Hepatocyte (in vitro differentiated cells): ENCODE results near the gene PCYT1A. TPM values are rescaled to one million over a fixed set of nuclear protein-coding genes. Genes with fewer than 3 reads are reported as not detected.
"Not testable (repeated sequence)": the region's sequence is repeated elsewhere in the genome, so short reads cannot be mapped to it uniquely, and the experiment has no call there.

ENCODE experiments used
- DNase-seq: peaks from one replicate; pipeline ENCODE4 v3.0.0-alpha.2; 2016; ENCODE audit warnings: low spot score
- H2AFZ ChIP-seq: fragments of 200-600 bp; sonication (generic); 2 replicates; pipeline ENCODE4 v1.6.0; 2016; ENCODE audit warnings: antibody characterized with exemption, mild to moderate bottlenecking
- H3K27ac ChIP-seq: fragments of 200-600 bp; sonication (generic); 2 replicates; pipeline ENCODE4 v1.5.1; 2016; ENCODE audit warnings: mild to moderate bottlenecking
- H3K27me3 ChIP-seq: fragments of 200-600 bp; sonication (generic); 2 replicates; pipeline ENCODE4 v1.6.1; 2016
- H3K36me3 ChIP-seq: fragments of 200-600 bp; sonication (generic); replicated peaks from 2 replicates; pipeline ENCODE4 v1.5.1; 2016; ENCODE audit warnings: low read depth; ENCODE audit not compliant: insufficient read depth
- H3K4me1 ChIP-seq: fragments of 200-600 bp; sonication (generic); 2 replicates; pipeline ENCODE4 v1.5.1; 2016; ENCODE audit warnings: mild to moderate bottlenecking, moderate library complexity; ENCODE audit not compliant: insufficient read depth
- H3K4me2 ChIP-seq: fragments of 200-600 bp; sonication (generic); 2 replicates; pipeline ENCODE4 v1.6.0; 2016
- H3K4me3 ChIP-seq: fragments of 200-600 bp; sonication (generic); 2 replicates; pipeline ENCODE4 v1.5.1; 2016; ENCODE audit warnings: mild to moderate bottlenecking
- H3K79me2 ChIP-seq: fragments of 200-600 bp; sonication (generic); 2 replicates; pipeline ENCODE4 v1.6.0; 2017; ENCODE audit warnings: mild to moderate bottlenecking
- H3K9me2 ChIP-seq: fragments of 200-600 bp; sonication (generic); replicated peaks from 2 replicates; pipeline ENCODE4 v1.6.0; 2017; ENCODE audit warnings: mild to moderate bottlenecking; ENCODE audit not compliant: insufficient read depth
- H3K9me3 ChIP-seq: fragments of 200-600 bp; sonication (generic); 2 replicates; pipeline ENCODE4 v1.5.1; 2016; ENCODE audit warnings: low read depth, mild to moderate bottlenecking
- H4K20me1 ChIP-seq: fragments of 200-600 bp; sonication (generic); 2 replicates; pipeline ENCODE4 v1.6.0; 2016; ENCODE audit warnings: mild to moderate bottlenecking; ENCODE audit not compliant: insufficient read depth, poor library complexity, severe bottlenecking
- CTCF ChIP-seq: fragments of 200-600 bp; sonication (generic); IDR thresholded peaks from 2 replicates; pipeline ENCODE4 v1.5.1; 2016; ENCODE audit warnings: antibody characterized with exemption, mild to moderate bottlenecking; ENCODE audit not compliant: poor library complexity
- EZH2 ChIP-seq: fragments of 200-600 bp; sonication (generic); IDR thresholded peaks from 2 replicates; pipeline ENCODE4 v1.6.1; 2016; ENCODE audit warnings: antibody characterized with exemption, mild to moderate bottlenecking, borderline replicate concordance
- EZH2phosphoT487 ChIP-seq: fragments of 200-600 bp; sonication (generic); IDR thresholded peaks from one replicate; pipeline ENCODE4 v1.6.1; 2018; ENCODE audit warnings: antibody characterized with exemption, mild to moderate bottlenecking, low read depth, moderate library complexity; ENCODE audit not compliant: unreplicated experiment, severe bottlenecking
- WGBS: methylation state at CpG from one replicate; pipeline ENCODE4 v1.1.6; 2016; ENCODE audit warnings: low lambda C conversion rate; ENCODE audit errors: missing lambda C conversion rate; 5-methylcytosine and 5-hydroxymethylcytosine counted together
- polyA plus RNA-seq: library from polyadenylated mRNA; unstranded; fragments of >200 nt; fragmentation: Nextera tagmentation; extraction: Ambion mirVana; gene quantifications from 2 replicates; pipeline ENCODE4 v1.2.1, GENCODE V29; 2016
- total RNA-seq: library from RNA; depleted of rRNA; stranded (reverse); fragments of >200 nt; gene quantifications from 2 replicates; pipeline ENCODE4 v1.2.3, GENCODE V29; 2014

Gene PCYT1A
- total and polyA plus RNA-seq, 2 experiments from 2014 or later: 23.8 to 69.7 TPM

GRCh38 chr3:196210673-196211556 lies 76.6 kb downstream of the PCYT1A start, which contains the start of gene ZDHHC19:
Gene ZDHHC19 (minus strand): TSS chr3:196211400. CDS start chr3:196211315, 85 bp downstream.
- Histone ChIP-seq H2AFZ (no peak within 1 kb of the TSS), H4K20me1 (no peaks in the 10 kb centered on the region), H3K27me3 (no peaks in the 10 kb centered on the region), H3K9me2 (no peaks in the 10 kb centered on the region), H3K36me3 (no peaks in the 10 kb centered on the region), H3K4me3 (no peak within 1 kb of the TSS), H3K4me2 (no peak within 1 kb of the TSS), H3K79me2 (no peaks in the 10 kb centered on the region), H3K27ac (no peak within 1 kb of the TSS), H3K9me3 (no peaks in the 10 kb centered on the region), H3K4me1 (peaks cover 16% of the 10 kb centered on the region)
- DNase-seq: no peak
- TF ChIP-seq CTCF: no peak
- 76% methylated on average over 23 of the region's 23 CpGs for WGBS

GRCh38 chr3:196209944-196210672 lies 77.4 kb downstream of the PCYT1A start:
- 92% methylated on average over 11 of the region's 11 CpGs for WGBS

GRCh38 chr3:196208942-196209695 lies 78.4 kb downstream of the PCYT1A start:
- H3K36me3 ChIP-seq: no peaks in the 10 kb centered on the region
- TF ChIP-seq CTCF: no peak
- TF ChIP-seq EZH2: no peak
- TF ChIP-seq EZH2phosphoT487: no peak
- H3K4me3 ChIP-seq: no peak overlapping the region
- H3K79me2 ChIP-seq: no peaks in the 10 kb centered on the region
- DNase-seq: no peak
- H3K27me3 ChIP-seq: no peaks in the 10 kb centered on the region
- no peaks in the 10 kb centered on the region for H3K9me3 ChIP-seq
- no peaks in the 10 kb centered on the region for H3K4me1 ChIP-seq
- no peak overlapping the region for H3K27ac ChIP-seq
- H2AFZ ChIP-seq: no peak overlapping the region
- WGBS: 94% methylated on average over 24 of the region's 24 CpGs
- no peaks in the 10 kb centered on the region for H4K20me1 ChIP-seq
- no peak overlapping the region for H3K4me2 ChIP-seq
- H3K9me2 ChIP-seq: no peaks in the 10 kb centered on the region

More at GRCh38 chr3:196209944-196210672, 77.4 kb downstream of the PCYT1A start:
- not testable (repeated sequence) for H3K27ac ChIP-seq, H3K4me2 ChIP-seq, H3K9me3 ChIP-seq, H4K20me1 ChIP-seq, H3K79me2 ChIP-seq, H3K27me3 ChIP-seq, H2AFZ ChIP-seq, DNase-seq, H3K36me3 ChIP-seq, H3K4me1 ChIP-seq, H3K9me2 ChIP-seq, H3K4me3 ChIP-seq
